ENCODE results near the gene DHX35.

DNA sequence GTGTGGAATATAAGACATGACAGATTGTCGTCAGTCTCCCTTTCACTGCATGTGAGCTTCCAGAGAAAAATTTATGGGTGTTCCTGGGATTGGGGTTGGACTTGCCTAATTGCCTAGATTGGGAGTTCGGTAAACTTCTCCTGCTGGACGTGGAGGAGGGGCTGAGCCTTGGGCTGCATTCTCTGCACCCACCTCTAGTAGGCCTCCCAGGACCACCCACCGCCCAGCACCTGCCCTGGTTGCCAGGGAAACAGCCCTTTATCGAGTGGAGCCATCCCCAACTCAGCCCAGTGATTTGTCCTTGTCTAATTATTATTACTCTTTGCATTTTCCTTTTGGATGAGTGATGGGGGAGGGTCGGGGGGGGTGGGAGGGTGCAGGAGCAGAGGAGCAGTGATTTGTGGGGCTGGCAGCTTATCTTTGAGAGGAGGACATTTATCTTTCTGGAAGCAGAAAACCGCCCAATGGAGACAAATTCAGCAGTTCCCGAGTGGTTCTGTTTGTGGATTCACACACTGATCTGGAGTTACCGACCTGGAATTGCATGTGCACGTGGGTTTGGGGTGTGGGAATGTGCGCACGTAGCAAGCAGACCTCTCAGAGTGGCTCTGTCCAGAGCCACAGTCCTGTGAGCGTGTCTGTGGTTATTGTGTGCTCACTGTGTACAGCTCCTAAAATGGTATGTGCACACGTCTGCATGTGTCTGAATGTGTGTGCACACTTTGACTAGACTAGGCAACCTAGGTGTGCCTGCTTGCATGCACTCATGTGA is 104.5 kb downstream of the DHX35 start:
- TF ChIP-seq, protein P1, sequence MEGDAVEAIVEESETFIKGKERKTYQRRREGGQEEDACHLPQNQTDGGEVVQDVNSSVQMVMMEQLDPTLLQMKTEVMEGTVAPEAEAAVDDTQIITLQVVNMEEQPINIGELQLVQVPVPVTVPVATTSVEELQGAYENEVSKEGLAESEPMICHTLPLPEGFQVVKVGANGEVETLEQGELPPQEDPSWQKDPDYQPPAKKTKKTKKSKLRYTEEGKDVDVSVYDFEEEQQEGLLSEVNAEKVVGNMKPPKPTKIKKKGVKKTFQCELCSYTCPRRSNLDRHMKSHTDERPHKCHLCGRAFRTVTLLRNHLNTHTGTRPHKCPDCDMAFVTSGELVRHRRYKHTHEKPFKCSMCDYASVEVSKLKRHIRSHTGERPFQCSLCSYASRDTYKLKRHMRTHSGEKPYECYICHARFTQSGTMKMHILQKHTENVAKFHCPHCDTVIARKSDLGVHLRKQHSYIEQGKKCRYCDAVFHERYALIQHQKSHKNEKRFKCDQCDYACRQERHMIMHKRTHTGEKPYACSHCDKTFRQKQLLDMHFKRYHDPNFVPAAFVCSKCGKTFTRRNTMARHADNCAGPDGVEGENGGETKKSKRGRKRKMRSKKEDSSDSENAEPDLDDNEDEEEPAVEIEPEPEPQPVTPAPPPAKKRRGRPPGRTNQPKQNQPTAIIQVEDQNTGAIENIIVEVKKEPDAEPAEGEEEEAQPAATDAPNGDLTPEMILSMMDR (IDR thresholded peaks at IDR 0.05; ENCODE audit: borderline replicate concordance, extremely low read depth, low read length, poor library complexity, severe bottlenecking): peak; percentile 47
- no peak for TF ChIP-seq EZH2 (IDR thresholded peaks at IDR 0.05; ENCODE audit: borderline replicate concordance, low read depth, low read length, severe bottlenecking)

Measured in DND-41 (cell line).